ENCODE results near the gene ANXA3. TPM values are rescaled to one million over a fixed set of nuclear protein-coding genes. Genes with fewer than 3 reads are reported as not detected.

Gene ANXA3
- total RNA-seq, 4 donors from 2014 or later = 22.3 to 253 (median 150) TPM

GRCh38 chr4:78558410-78558809, 6.8 kb downstream of the ANXA3 start:
- Histone ChIP-seq H3K9me3 (no peaks in the 10 kb centered on the region), H3K36me3 (peaks cover 0 to 10% of the 10 kb centered on the region in 2 donors), H3K27me3 (no peaks in the 10 kb centered on the region), H3K4me1 (peaks cover 7 to 53% (median 14%) of the 10 kb centered on the region in 3 donors), H3K4me3 (no peak overlapping the region), H3K27ac (peak overlapping the region in 2 of 4 donors; percentile 31 to 69)
- no peak for TF ChIP-seq POLR2AphosphoS5 (IDR thresholded peaks at IDR 0.05)
- no peak for TF ChIP-seq POLR2A (IDR thresholded peaks at IDR 0.05)
- TF ChIP-seq CTCF (IDR thresholded peaks at IDR 0.05) = no peak
- TF ChIP-seq EP300 (IDR thresholded peaks at IDR 0.05) = no peak
- no peak for ATAC-seq
- WGBS, 2 donors (ENCODE audit: low coverage in 1 of 2) = 91 to 95% methylated on average over 1 of the region's 1 CpG

- H3K9me3 ChIP-seq = no peaks in the 10 kb centered on the region
- peaks cover 0 to 1% of the 10 kb centered on the region in 2 donors for H3K36me3 ChIP-seq
- no peaks in the 10 kb centered on the region for H3K27me3 ChIP-seq
- H3K27ac ChIP-seq = peak overlapping the region; percentile 18 to 70 (median 67)
- TF ChIP-seq EP300 (IDR thresholded peaks at IDR 0.05) = no peak
- TF ChIP-seq POLR2AphosphoS5 (IDR thresholded peaks at IDR 0.05) = no peak
- TF ChIP-seq POLR2A (IDR thresholded peaks at IDR 0.05) = no peak
- TF ChIP-seq CTCF (IDR thresholded peaks at IDR 0.05) = no peak
- peaks cover 7 to 50% (median 14%) of the 10 kb centered on the region in 3 donors for H3K4me1 ChIP-seq
- WGBS, 2 donors (ENCODE audit: low coverage in 1 of 2) = 67 to 80% methylated on average over 2 of the region's 2 CpGs
- H3K4me3 ChIP-seq = no peak overlapping the region
- ATAC-seq = no peak
Measured at GRCh38 chr4:78560296-78560963, 8.9 kb downstream of the ANXA3 start.

- H3K27ac ChIP-seq = peak overlapping the region; percentile 50 to 71 (median 67)
- peaks cover 14 to 61% (median 15%) of the 10 kb centered on the region in 3 donors for H3K4me1 ChIP-seq
- H3K36me3 ChIP-seq = no peaks in the 10 kb centered on the region
- TF ChIP-seq POLR2AphosphoS5 (IDR thresholded peaks at IDR 0.05) = no peak
- no peak for TF ChIP-seq CTCF (IDR thresholded peaks at IDR 0.05)
- TF ChIP-seq EP300 (IDR thresholded peaks at IDR 0.05) = no peak
- TF ChIP-seq POLR2A (IDR thresholded peaks at IDR 0.05) = no peak
- ATAC-seq = no peak
- H3K9me3 ChIP-seq = no peaks in the 10 kb centered on the region
- no peaks in the 10 kb centered on the region for H3K27me3 ChIP-seq
- no peak overlapping the region for H3K4me3 ChIP-seq
Measured at GRCh38 chr4:78561677-78562076, 10.1 kb downstream of the ANXA3 start.

- H3K27me3 ChIP-seq = no peaks in the 10 kb centered on the region
- WGBS, 2 donors (ENCODE audit: low coverage in 1 of 2) = 62 to 76% methylated on average over 4 of the region's 4 CpGs
- no peaks in the 10 kb centered on the region for H3K9me3 ChIP-seq
- ATAC-seq = no peak
- H3K4me1 ChIP-seq = peaks cover 14 to 63% (median 22%) of the 10 kb centered on the region in 3 donors
- H3K4me3 ChIP-seq = no peak overlapping the region
- peak overlapping the region in 3 of 4 donors; percentile 46 to 69 (median 65) for H3K27ac ChIP-seq
- TF ChIP-seq POLR2A (IDR thresholded peaks at IDR 0.05) = no peak
- TF ChIP-seq CTCF (IDR thresholded peaks at IDR 0.05) = no peak
- TF ChIP-seq EP300 (IDR thresholded peaks at IDR 0.05) = no peak
- no peaks in the 10 kb centered on the region for H3K36me3 ChIP-seq
Measured at GRCh38 chr4:78562687-78563086, 11.1 kb downstream of the ANXA3 start.

- peak overlapping the region; percentile 61 to 78 (median 67) for H3K27ac ChIP-seq
- ATAC-seq = peak; percentile 76
Measured at GRCh38 chr4:78565971-78566372, 14.4 kb downstream of the ANXA3 start.

More at GRCh38 chr4:78565971-78566372, 14.4 kb downstream of the ANXA3 start:
- peaks cover 7 to 70% (median 29%) of the 10 kb centered on the region in 3 donors for H3K4me1 ChIP-seq
- no peak overlapping the region for H3K4me3 ChIP-seq
- H3K27me3 ChIP-seq = no peaks in the 10 kb centered on the region
- no peaks in the 10 kb centered on the region for H3K36me3 ChIP-seq
- no peaks in the 10 kb centered on the region for H3K9me3 ChIP-seq
- 69% methylated on average over 2 of the region's 2 CpGs for WGBS, 2 donors (ENCODE audit: low coverage in 1 of 2)
- TF ChIP-seq POLR2A (IDR thresholded peaks at IDR 0.05) = no peak
- no peak for TF ChIP-seq CTCF (IDR thresholded peaks at IDR 0.05)
- TF ChIP-seq POLR2AphosphoS5 (IDR thresholded peaks at IDR 0.05) = peak; percentile 25
- TF ChIP-seq EP300 (IDR thresholded peaks at IDR 0.05) = no peak

All from gastroesophageal sphincter (tissue), 4 donors.